SK-N-SH (cell line): ENCODE measurements around the gene SERPIND1. TPM values are rescaled to one million over a fixed set of nuclear protein-coding genes. Genes with fewer than 3 reads are reported as not detected.

Experiments used
- CTCF ChIA-PET: fragments of 300-600, 350-600 bp; formaldehyde crosslinking; extraction: SDS; loops from one replicate; lab custom pipeline; 2021; lab: Yijun Ruan, JAX
- POLR2A ChIA-PET: fragments of 350-600 bp; sonication (Branson Sonifier 250); formaldehyde crosslinking; extraction: SDS; loops from one replicate; lab custom pipeline; 2020; ENCODE audit warnings: antibody characterized with exemption, inconsistent platforms; lab: Yijun Ruan, JAX
- DNase-seq: peaks from one replicate; pipeline ENCODE4 v3.0.0; 2012
- H2AFZ ChIP-seq: fragments of 200-600 bp; sonication (generic); 2 replicates; pipeline ENCODE4 v1.8.1; 2016; ENCODE audit warnings: antibody characterized with exemption, mild to moderate bottlenecking, low read depth
- H3F3A ChIP-seq: fragments of 200-600 bp; sonication (generic); replicated peaks from 2 replicates; pipeline ENCODE3; 2016; ENCODE audit warnings: antibody characterized with exemption, mild to moderate bottlenecking; ENCODE audit not compliant: insufficient read depth
- H3K27ac ChIP-seq, 2 experiments: fragments of 200-500 bp in 1 of 2; fragments of 200-600 bp in 1 of 2; sonication (Bioruptor generic) in 1 of 2; sonication (generic), shearing (Covaris generic) in 1 of 2; 2 replicates each; pipeline versions ENCODE4 v1.5.1 to v1.6.1; 2014 to 2016; ENCODE audit warnings: low read depth in 2 of 2, inconsistent platforms in 1 of 2, low read length in 1 of 2, mild to moderate bottlenecking in 1 of 2, mixed read lengths in 1 of 2
- H3K27me3 ChIP-seq: fragments of 200-600 bp; sonication (generic), shearing (Covaris generic); 2 replicates; pipeline ENCODE4 v1.6.1; 2016; ENCODE audit warnings: mixed run types; ENCODE audit not compliant: insufficient read depth
- H3K36me3 ChIP-seq, 2 experiments: fragments of 200-500 bp in 1 of 2; fragments of 200-600 bp in 1 of 2; sonication (Bioruptor generic) in 1 of 2; sonication (generic) in 1 of 2; replicated peaks in 1 of 2; 2 replicates each; pipeline versions ENCODE3 to v1.5.1; 2014 to 2016; ENCODE audit warnings: low read length in 1 of 2, mild to moderate bottlenecking in 1 of 2; ENCODE audit not compliant: insufficient read depth in 2 of 2, control insufficient read depth in 1 of 2
- H3K4me1 ChIP-seq, 2 experiments: fragments of 200-500 bp in 1 of 2; fragments of 200-600 bp in 1 of 2; sonication (Bioruptor generic) in 1 of 2; sonication (generic), shearing (Covaris generic) in 1 of 2; 2 replicates each; pipeline versions ENCODE4 v1.5.1 to v1.6.1; 2014 to 2016; ENCODE audit warnings: low read depth in 1 of 2, low read length in 1 of 2, mixed run types in 1 of 2; ENCODE audit not compliant: insufficient read depth in 2 of 2, control insufficient read depth in 1 of 2
- H3K4me2 ChIP-seq: fragments of 200-600 bp; sonication (generic), shearing (Covaris generic); 2 replicates; pipeline ENCODE4 v1.6.1; 2017; ENCODE audit warnings: mixed run types
- H3K4me3 ChIP-seq, 2 experiments: fragments of 200-500 bp in 1 of 2; fragments of 200-600 bp in 1 of 2; sonication (Bioruptor generic) in 1 of 2; sonication (generic), shearing (Covaris generic) in 1 of 2; 2 replicates each; pipeline versions ENCODE4 v1.5.1 to v1.8.1; 2014 to 2016; ENCODE audit warnings: low read depth in 2 of 2, inconsistent platforms in 1 of 2, low read length in 1 of 2, mild to moderate bottlenecking in 1 of 2, mixed read lengths in 1 of 2, moderate library complexity in 1 of 2
- H3K79me2 ChIP-seq: fragments of 200-600 bp; sonication (generic); 2 replicates; pipeline ENCODE4 v1.8.1; 2017; ENCODE audit warnings: mild to moderate bottlenecking; ENCODE audit not compliant: insufficient read depth
- H3K9ac ChIP-seq: fragments of 200-600 bp; sonication (generic); 2 replicates; pipeline ENCODE4 v1.6.1; 2017; ENCODE audit warnings: mixed run types
- H3K9me2 ChIP-seq: fragments of 200-600 bp; sonication (generic); 2 replicates; pipeline ENCODE4 v1.6.1; 2017; ENCODE audit warnings: mixed run types
- H3K9me3 ChIP-seq: fragments of 200-600 bp; sonication (generic); 2 replicates; pipeline ENCODE4 v1.6.1; 2017; ENCODE audit warnings: mixed run types, mild to moderate bottlenecking, moderate library complexity
- H4K20me1 ChIP-seq: fragments of 200-600 bp; sonication (generic); 2 replicates; pipeline ENCODE4 v1.6.1; 2017; ENCODE audit warnings: mild to moderate bottlenecking, mixed run types; ENCODE audit not compliant: insufficient read depth
- CHD2 ChIP-seq: fragments of 150-350 bp; IDR thresholded peaks from 2 replicates; pipeline ENCODE4 v1.6.1; 2018; ENCODE audit warnings: low read length; ENCODE audit not compliant: partially characterized antibody
- EZH2phosphoT487 ChIP-seq: fragments of 200-600 bp; sonication (generic); IDR thresholded peaks from 2 replicates; pipeline ENCODE4 v1.6.1; 2017; ENCODE audit warnings: low read depth, mixed run types, mild to moderate bottlenecking, antibody characterized with exemption, moderate library complexity, borderline replicate concordance
- JUND ChIP-seq: IDR thresholded peaks from 2 replicates; pipeline ENCODE4 v1.4.0; 2012
- MEF2A ChIP-seq: IDR thresholded peaks from 2 replicates; pipeline ENCODE4 v1.4.0; 2012; ENCODE audit warnings: low read depth, borderline replicate concordance
- NFIC ChIP-seq: IDR thresholded peaks from 2 replicates; pipeline ENCODE4 v1.4.0; 2012; ENCODE audit warnings: borderline replicate concordance
- NRF1 ChIP-seq: IDR thresholded peaks from 2 replicates; pipeline ENCODE4 v1.6.1; 2012; ENCODE audit warnings: low read depth, mild to moderate bottlenecking, low read length
- PBX3 ChIP-seq: IDR thresholded peaks from 2 replicates; pipeline ENCODE4; 2012
- POLR2AphosphoS5 ChIP-seq: IDR thresholded peaks from 2 replicates; pipeline ENCODE4 v1.6.1; 2012; ENCODE audit warnings: low read depth, low read length
- REST ChIP-seq: IDR thresholded peaks from 2 replicates; pipeline ENCODE4 v1.6.1; 2012; ENCODE audit warnings: mild to moderate bottlenecking, low read depth, low read length, moderate library complexity
- RFX5 ChIP-seq: IDR thresholded peaks from 2 replicates; pipeline ENCODE4 v1.6.1; 2012; ENCODE audit warnings: mild to moderate bottlenecking, improper control_type of control experiment, low read length
- RXRA ChIP-seq: IDR thresholded peaks from 2 replicates; pipeline ENCODE4 v1.4.0; 2012; ENCODE audit warnings: low read depth, mild to moderate bottlenecking, borderline replicate concordance
- SMC3 ChIP-seq: IDR thresholded peaks from 2 replicates; pipeline ENCODE4 v1.6.1; 2012; ENCODE audit warnings: low read depth, low read length, improper control_type of control experiment
- TEAD4 ChIP-seq: IDR thresholded peaks from 2 replicates; pipeline ENCODE4 v1.4.0; 2012; ENCODE audit warnings: mild to moderate bottlenecking, borderline replicate concordance; ENCODE audit not compliant: insufficient read depth
- USF1 ChIP-seq: IDR thresholded peaks from 2 replicates; pipeline ENCODE4 v1.4.0; 2012; ENCODE audit warnings: low read depth, borderline replicate concordance
- YY1 ChIP-seq: IDR thresholded peaks from 2 replicates; pipeline ENCODE4 v1.4.0; 2012; ENCODE audit warnings: low read depth, mild to moderate bottlenecking
- WGBS: methylation state at CpG from one replicate; pipeline ENCODE4 v1.1.6; 2017; ENCODE audit warnings: low lambda C conversion rate; 5-methylcytosine and 5-hydroxymethylcytosine counted together
- polyA plus RNA-seq, 3 experiments: library from polyadenylated mRNA; depleted of rRNA; stranded (reverse); fragments of >200 nt; gene quantifications; 2 replicates each; pipeline ENCODE4 v1.2.3, GENCODE V29; 2012

SERPIND1 gene
- polyA plus RNA-seq, 1 of the 3 experiments (the other 2 are of a cell fraction) = not detected

- no peak for TF ChIP-seq EZH2phosphoT487
- TF ChIP-seq NFIC = no peak
- TF ChIP-seq JUND = no peak
- TF ChIP-seq RFX5 = no peak
- TF ChIP-seq USF1 = no peak
- TF ChIP-seq RXRA = no peak
- TF ChIP-seq PBX3 = no peak
- TF ChIP-seq NRF1 = no peak
- TF ChIP-seq SMC3 = no peak
- TF ChIP-seq TEAD4 = no peak
- no peak for TF ChIP-seq MEF2A
- TF ChIP-seq POLR2AphosphoS5 = no peak
- TF ChIP-seq REST = no peak
- no peak for TF ChIP-seq YY1
- TF ChIP-seq CHD2 = no peak
- H3K4me1 ChIP-seq = peaks cover 0 to 12% of the 10 kb centered on the region in 2 experiments; a peak in 1 of 4 replicates
- no peak overlapping the region for H3K9ac ChIP-seq
- no peaks in the 10 kb centered on the region for H3K9me3 ChIP-seq
- H3K27ac ChIP-seq = no peak overlapping the region
- WGBS = 90% methylated on average over 9 of the region's 11 CpGs
- no peak overlapping the region for H3K4me2 ChIP-seq
- no peaks in the 10 kb centered on the region for H4K20me1 ChIP-seq
- no peak overlapping the region for H3K4me3 ChIP-seq
- no peak overlapping the region for H2AFZ ChIP-seq
- no peaks in the 10 kb centered on the region for H3K79me2 ChIP-seq
- ChIA-PET POLR2A (no interaction called here), CTCF (no interaction called here)
- H3F3A ChIP-seq = no peaks in the 10 kb centered on the region
- peaks cover 0 to 28% of the 10 kb centered on the region in 2 experiments for H3K36me3 ChIP-seq
- H3K9me2 ChIP-seq = no peaks in the 10 kb centered on the region
- H3K27me3 ChIP-seq = no peaks in the 10 kb centered on the region
- DNase-seq = no peak
Measured at GRCh38 chr22:20725987-20726558, 47.8 kb upstream of the SERPIND1 start.
